ENCODE results near the gene NRDC. TPM values are rescaled to one million over a fixed set of nuclear protein-coding genes. Genes with fewer than 3 reads are reported as not detected.

Gene NRDC
- total and polyA plus RNA-seq, 2 of the 8 experiments (the other 6 are each of a cell fraction or from before 2014, with no cell fraction given), result 70.2 to 182 TPM

DNA sequence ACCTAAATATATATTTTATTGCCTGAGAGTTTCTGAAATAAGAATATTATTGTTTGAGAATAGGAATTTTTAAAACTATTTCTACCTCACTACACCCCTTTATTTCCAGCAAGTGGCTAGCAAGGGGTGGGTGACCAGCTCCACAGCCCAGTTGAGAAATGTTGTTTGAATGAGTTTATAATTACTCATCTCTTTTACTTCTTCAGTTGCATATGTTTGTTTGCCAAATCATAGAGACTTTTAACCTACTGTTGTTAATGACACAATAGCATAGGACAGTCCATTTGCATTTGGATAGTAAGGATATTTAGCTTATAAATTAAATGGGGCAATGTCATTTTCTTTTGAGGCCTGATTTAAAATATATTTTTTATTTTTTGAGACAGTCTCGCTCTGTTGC, 127.8 kb downstream of the NRDC start (continued):
- TF ChIP-seq, protein P1, sequence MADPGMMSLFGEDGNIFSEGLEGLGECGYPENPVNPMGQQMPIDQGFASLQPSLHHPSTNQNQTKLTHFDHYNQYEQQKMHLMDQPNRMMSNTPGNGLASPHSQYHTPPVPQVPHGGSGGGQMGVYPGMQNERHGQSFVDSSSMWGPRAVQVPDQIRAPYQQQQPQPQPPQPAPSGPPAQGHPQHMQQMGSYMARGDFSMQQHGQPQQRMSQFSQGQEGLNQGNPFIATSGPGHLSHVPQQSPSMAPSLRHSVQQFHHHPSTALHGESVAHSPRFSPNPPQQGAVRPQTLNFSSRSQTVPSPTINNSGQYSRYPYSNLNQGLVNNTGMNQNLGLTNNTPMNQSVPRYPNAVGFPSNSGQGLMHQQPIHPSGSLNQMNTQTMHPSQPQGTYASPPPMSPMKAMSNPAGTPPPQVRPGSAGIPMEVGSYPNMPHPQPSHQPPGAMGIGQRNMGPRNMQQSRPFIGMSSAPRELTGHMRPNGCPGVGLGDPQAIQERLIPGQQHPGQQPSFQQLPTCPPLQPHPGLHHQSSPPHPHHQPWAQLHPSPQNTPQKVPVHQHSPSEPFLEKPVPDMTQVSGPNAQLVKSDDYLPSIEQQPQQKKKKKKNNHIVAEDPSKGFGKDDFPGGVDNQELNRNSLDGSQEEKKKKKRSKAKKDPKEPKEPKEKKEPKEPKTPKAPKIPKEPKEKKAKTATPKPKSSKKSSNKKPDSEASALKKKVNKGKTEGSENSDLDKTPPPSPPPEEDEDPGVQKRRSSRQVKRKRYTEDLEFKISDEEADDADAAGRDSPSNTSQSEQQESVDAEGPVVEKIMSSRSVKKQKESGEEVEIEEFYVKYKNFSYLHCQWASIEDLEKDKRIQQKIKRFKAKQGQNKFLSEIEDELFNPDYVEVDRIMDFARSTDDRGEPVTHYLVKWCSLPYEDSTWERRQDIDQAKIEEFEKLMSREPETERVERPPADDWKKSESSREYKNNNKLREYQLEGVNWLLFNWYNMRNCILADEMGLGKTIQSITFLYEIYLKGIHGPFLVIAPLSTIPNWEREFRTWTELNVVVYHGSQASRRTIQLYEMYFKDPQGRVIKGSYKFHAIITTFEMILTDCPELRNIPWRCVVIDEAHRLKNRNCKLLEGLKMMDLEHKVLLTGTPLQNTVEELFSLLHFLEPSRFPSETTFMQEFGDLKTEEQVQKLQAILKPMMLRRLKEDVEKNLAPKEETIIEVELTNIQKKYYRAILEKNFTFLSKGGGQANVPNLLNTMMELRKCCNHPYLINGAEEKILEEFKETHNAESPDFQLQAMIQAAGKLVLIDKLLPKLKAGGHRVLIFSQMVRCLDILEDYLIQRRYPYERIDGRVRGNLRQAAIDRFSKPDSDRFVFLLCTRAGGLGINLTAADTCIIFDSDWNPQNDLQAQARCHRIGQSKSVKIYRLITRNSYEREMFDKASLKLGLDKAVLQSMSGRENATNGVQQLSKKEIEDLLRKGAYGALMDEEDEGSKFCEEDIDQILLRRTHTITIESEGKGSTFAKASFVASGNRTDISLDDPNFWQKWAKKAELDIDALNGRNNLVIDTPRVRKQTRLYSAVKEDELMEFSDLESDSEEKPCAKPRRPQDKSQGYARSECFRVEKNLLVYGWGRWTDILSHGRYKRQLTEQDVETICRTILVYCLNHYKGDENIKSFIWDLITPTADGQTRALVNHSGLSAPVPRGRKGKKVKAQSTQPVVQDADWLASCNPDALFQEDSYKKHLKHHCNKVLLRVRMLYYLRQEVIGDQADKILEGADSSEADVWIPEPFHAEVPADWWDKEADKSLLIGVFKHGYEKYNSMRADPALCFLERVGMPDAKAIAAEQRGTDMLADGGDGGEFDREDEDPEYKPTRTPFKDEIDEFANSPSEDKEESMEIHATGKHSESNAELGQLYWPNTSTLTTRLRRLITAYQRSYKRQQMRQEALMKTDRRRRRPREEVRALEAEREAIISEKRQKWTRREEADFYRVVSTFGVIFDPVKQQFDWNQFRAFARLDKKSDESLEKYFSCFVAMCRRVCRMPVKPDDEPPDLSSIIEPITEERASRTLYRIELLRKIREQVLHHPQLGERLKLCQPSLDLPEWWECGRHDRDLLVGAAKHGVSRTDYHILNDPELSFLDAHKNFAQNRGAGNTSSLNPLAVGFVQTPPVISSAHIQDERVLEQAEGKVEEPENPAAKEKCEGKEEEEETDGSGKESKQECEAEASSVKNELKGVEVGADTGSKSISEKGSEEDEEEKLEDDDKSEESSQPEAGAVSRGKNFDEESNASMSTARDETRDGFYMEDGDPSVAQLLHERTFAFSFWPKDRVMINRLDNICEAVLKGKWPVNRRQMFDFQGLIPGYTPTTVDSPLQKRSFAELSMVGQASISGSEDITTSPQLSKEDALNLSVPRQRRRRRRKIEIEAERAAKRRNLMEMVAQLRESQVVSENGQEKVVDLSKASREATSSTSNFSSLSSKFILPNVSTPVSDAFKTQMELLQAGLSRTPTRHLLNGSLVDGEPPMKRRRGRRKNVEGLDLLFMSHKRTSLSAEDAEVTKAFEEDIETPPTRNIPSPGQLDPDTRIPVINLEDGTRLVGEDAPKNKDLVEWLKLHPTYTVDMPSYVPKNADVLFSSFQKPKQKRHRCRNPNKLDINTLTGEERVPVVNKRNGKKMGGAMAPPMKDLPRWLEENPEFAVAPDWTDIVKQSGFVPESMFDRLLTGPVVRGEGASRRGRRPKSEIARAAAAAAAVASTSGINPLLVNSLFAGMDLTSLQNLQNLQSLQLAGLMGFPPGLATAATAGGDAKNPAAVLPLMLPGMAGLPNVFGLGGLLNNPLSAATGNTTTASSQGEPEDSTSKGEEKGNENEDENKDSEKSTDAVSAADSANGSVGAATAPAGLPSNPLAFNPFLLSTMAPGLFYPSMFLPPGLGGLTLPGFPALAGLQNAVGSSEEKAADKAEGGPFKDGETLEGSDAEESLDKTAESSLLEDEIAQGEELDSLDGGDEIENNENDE (IDR thresholded peaks at IDR 0.05; ENCODE audit: insufficient replicate concordance, low read length), result no peak
- TF ChIP-seq RFX5 (IDR thresholded peaks at IDR 0.05; ENCODE audit: borderline replicate concordance, low read depth, low read length) (no peak), ASH2L (IDR thresholded peaks at IDR 0.05; ENCODE audit: low read length) (no peak), EZH2 (IDR thresholded peaks at IDR 0.05; ENCODE audit: low read depth, low read length, severe bottlenecking) (no peak)

Data from H1 (cell line).